Stimulated activated naive B cell treated with anti-CD40 and anti-IgM and Interleukin-4, amounts not matched to agents 10 μg/mL and 1 μg/mL and 100 μg/mL, for 72 hours (primary cell): ENCODE measurements around the gene UMAD1.
A peak's percentile ranks its signal among the peaks of the same experiment; 100 is the strongest.

Experiments used
- ATAC-seq, 2 donors: fragments of 150-1000 bp; cut with Tn5 transposase; replicated peaks; 2 replicates each; pipeline ENCODE4 v1.10.0; 2021; ENCODE audit warnings: moderate library complexity in 1 of 2
- DNase-seq: peaks from one replicate; pipeline ENCODE4 v3.0.0; 2021
- H3K27ac Mint-ChIP-seq: one replicate; pipeline ENCODE4 v1.8.0; 2022; ENCODE audit warnings: mild to moderate bottlenecking, mixed read lengths
- H3K27me3 Mint-ChIP-seq, 2 donors: one replicate each; pipeline ENCODE4 v1.8.0; 2022; ENCODE audit warnings: mixed read lengths in 2 of 2
- H3K36me3 Mint-ChIP-seq, 2 donors: one replicate each; pipeline ENCODE4 v1.8.0; 2022; ENCODE audit warnings: mixed read lengths in 2 of 2, mild to moderate bottlenecking in 1 of 2
- H3K4me1 Mint-ChIP-seq, 2 donors: one replicate each; pipeline ENCODE4 v1.8.0; 2022; ENCODE audit warnings: mixed read lengths in 2 of 2, mild to moderate bottlenecking in 1 of 2
- H3K4me3 Mint-ChIP-seq, 2 donors: one replicate each; pipeline ENCODE4 v1.8.0; 2022; ENCODE audit warnings: mild to moderate bottlenecking in 2 of 2, mixed read lengths in 2 of 2, moderate library complexity in 1 of 2
- H3K9me3 Mint-ChIP-seq, 2 donors: one replicate each; pipeline ENCODE4 v1.8.0; 2022; ENCODE audit warnings: mixed read lengths in 2 of 2, mild to moderate bottlenecking in 1 of 2

UMAD1 gene

DNA sequence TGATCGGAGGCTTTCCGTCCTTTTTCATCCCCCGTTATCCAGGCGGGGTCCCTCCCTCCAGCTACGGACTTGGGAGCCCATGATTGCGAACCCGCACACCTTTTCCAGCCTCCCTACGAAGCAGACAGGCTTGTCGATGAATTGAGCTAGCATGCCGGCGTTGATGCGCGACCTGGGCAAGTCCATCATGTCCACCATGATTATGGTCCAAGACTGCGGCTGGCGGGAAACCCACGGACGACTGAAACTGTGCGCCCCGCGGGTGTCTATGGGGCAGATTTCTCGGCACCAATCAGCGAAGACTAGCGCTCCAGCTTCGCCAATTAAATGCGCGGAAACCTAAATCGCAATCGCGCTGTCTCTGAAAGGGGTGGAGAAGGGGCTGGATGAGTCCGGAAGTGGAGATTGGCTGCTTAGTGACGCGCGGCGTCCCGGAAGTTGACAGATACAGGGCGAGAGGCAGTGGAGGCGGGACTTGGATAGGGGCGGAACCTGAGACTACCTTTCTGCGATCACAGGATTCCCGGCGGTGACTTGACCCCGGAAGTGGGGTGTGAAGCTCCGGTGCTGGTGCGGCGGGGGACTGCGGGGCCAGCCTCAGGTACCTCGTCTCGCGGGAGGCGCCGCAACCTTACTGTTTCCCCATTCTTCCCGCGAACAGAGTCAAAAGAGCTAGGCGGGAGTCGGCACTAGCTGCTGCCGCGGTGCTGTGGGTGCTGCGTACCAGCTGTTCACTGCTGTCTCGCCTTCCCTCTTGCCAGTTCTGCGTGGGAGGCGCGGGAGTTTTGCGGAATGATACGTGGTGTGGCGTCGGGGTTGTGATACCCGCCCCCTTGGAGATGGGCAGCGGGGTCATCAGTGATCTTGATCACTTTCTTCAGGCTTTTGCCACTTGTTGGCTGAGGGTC, at the start of gene UMAD1:
Gene UMAD1 (plus strand): TSS at position 532 of the 908 bp plus-strand sequence. CDS start 32,620 bp downstream, outside the sequence.
- Mint-ChIP-seq H3K36me3 (peaks cover 16 to 36% of the 10 kb centered on the region in 2 donors), H3K4me3 (peak within 1 kb of the TSS; percentile 94 to 95), H3K9me3 (no peaks in the 10 kb centered on the region), H3K4me1 (peaks cover 22 to 40% of the 10 kb centered on the region in 2 donors), H3K27ac (peak within 1 kb of the TSS; percentile 99), H3K27me3 (no peaks in the 10 kb centered on the region)
- DNase-seq (peak; percentile 99), ATAC-seq (peak; percentile 94 to 96)

DNA sequence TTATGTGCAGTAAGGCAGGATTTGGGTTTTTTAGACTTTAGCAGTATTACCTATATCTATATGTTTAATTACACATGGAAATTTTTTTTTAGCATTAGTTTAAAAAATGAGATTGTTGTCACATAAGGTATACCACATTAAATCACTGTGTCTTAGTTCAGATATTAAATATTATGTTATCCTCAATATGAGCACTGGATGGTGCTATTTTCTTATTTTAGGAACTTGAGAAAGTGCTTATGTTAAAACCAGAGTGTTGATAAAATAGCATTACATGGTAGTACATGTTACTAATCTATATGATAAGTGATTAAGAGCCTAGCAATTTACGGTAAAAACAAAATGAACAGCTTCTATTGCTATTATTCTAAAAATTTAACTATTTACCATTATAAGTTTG, 45.1 kb upstream of the UMAD1 start:
- no peaks in the 10 kb centered on the region for H3K9me3 Mint-ChIP-seq
- H3K27ac Mint-ChIP-seq = no peak overlapping the region
- no peak overlapping the region for H3K4me3 Mint-ChIP-seq
- ATAC-seq (no peak), DNase-seq (no peak)
- H3K4me1 Mint-ChIP-seq = peaks cover 0 to 3% of the 10 kb centered on the region in 2 donors
- H3K36me3 Mint-ChIP-seq = peaks cover 22 to 30% of the 10 kb centered on the region in 2 donors
- H3K27me3 Mint-ChIP-seq = no peaks in the 10 kb centered on the region

DNA sequence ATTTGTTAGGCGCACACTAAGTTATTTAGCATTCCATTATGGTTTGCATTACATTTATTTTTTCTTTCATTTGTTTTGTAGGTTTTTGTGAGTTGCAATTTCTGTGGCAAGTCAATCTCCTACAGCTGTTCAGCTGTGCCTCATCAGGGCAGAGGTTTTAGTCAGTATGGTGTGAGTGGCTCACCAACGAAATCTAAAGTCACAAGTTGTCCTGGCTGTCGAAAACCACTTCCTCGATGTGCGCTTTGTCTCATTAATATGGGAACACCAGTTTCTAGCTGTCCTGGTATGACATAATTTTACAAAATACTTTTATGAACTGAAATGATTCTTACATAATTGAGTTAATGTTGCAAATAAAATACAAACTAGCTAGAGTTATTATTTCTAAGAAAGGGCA, 44.4 kb upstream of the UMAD1 start:
- no peaks in the 10 kb centered on the region for H3K27me3 Mint-ChIP-seq
- no peak overlapping the region for H3K4me3 Mint-ChIP-seq
- H3K36me3 Mint-ChIP-seq = peaks cover 25 to 30% of the 10 kb centered on the region in 2 donors
- H3K9me3 Mint-ChIP-seq = peaks cover 2 to 4% of the 10 kb centered on the region in 2 donors
- DNase-seq (no peak), ATAC-seq (no peak)
- no peak overlapping the region for H3K27ac Mint-ChIP-seq
- H3K4me1 Mint-ChIP-seq = no peaks in the 10 kb centered on the region

DNA sequence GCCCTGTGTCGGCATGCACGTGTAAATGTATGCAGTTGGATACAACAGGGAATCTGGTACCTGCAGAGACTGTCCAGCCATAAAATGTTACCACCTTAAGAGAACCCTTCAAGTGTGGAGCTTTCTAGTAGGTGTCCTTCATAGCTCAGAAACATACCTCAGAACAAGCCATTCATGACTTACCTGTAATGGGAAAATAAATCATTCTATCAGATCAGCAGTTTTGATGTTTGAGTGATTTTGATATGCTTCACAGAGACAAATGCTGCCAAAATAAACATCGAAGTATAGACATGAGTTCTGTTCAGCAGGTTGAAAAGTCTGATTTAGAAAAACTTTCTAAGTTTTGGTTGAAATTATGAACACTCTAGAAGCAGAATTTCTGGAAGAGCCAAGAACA, 33.5 kb upstream of the UMAD1 start:
- ATAC-seq (no peak), DNase-seq (no peak)
- Mint-ChIP-seq H3K4me1 (no peaks in the 10 kb centered on the region), H3K9me3 (no peaks in the 10 kb centered on the region), H3K27me3 (no peaks in the 10 kb centered on the region), H3K36me3 (peaks cover 10% of the 10 kb centered on the region in 2 donors), H3K27ac (no peak overlapping the region), H3K4me3 (no peak overlapping the region)

DNA sequence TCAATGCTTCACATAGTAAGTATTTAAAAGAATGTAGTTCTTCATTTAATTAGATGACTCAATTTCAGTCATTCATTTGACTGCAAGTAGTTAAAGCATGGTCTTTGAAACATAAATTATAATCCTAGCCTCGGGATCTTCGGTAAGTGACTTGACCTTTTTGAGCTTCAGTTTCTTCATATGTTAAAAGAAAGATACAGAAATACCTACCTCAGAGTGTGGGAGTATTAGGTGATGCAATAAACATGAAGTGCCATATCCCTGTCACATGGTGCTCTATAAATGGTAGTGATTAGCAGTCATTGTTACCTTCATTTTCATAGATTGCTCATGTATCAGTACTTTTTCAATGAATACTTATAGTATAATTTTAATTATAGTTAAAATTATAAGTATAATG, 31.2 kb upstream of the UMAD1 start:
- Mint-ChIP-seq H3K4me1 (no peaks in the 10 kb centered on the region), H3K36me3 (peaks cover 10 to 13% of the 10 kb centered on the region in 2 donors), H3K27ac (no peak overlapping the region), H3K9me3 (no peaks in the 10 kb centered on the region), H3K4me3 (no peak overlapping the region), H3K27me3 (no peaks in the 10 kb centered on the region)
- DNase-seq (no peak), ATAC-seq (no peak)

DNA sequence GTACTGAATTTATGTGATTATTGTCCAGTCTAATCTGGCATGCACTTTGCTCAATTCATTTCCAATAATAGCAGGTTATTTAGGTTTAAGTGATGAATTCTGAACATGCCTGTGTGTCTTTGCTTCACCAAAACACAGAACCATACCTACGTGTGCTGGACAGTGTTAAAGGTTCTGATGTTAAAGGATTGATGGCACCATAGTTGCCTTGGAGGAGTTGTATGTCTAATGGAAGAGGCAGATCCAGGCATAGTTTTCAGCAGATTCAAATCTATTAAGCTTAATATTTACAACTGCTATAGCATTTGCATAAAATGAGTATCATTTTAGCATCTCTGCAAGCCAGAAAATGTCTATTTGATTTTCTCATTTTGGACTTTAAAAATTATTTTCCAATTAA, 28.0 kb upstream of the UMAD1 start:
- Mint-ChIP-seq H3K4me1 (peaks cover 0 to 10% of the 10 kb centered on the region in 2 donors), H3K27ac (no peak overlapping the region), H3K36me3 (peaks cover 3 to 14% of the 10 kb centered on the region in 2 donors), H3K9me3 (no peaks in the 10 kb centered on the region), H3K27me3 (no peaks in the 10 kb centered on the region), H3K4me3 (no peak overlapping the region)
- ATAC-seq (no peak), DNase-seq (no peak)

DNA sequence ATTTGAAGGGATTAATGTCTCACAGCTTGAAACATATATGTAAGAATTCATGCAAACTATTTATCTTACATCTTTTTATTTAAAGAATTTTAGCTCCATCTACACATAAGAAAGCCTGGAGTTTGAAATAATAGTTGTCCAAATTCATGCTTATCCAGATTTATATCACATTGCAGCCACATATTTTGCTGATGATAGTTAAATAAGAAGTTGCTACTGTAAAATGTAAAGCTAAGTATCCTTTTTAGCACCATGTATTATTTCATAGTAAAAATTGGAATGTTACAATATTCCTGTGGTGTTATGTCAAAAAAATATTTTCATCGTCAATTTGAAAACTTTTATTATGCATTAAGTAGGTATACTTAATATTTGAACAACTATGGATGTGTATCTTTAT, 27.3 kb upstream of the UMAD1 start:
- H3K4me3 Mint-ChIP-seq = no peak overlapping the region
- ATAC-seq (no peak), DNase-seq (no peak)
- peaks cover 0 to 11% of the 10 kb centered on the region in 2 donors for H3K36me3 Mint-ChIP-seq
- no peaks in the 10 kb centered on the region for H3K27me3 Mint-ChIP-seq
- H3K27ac Mint-ChIP-seq = no peak overlapping the region
- peaks cover 0 to 10% of the 10 kb centered on the region in 2 donors for H3K4me1 Mint-ChIP-seq
- no peaks in the 10 kb centered on the region for H3K9me3 Mint-ChIP-seq

DNA sequence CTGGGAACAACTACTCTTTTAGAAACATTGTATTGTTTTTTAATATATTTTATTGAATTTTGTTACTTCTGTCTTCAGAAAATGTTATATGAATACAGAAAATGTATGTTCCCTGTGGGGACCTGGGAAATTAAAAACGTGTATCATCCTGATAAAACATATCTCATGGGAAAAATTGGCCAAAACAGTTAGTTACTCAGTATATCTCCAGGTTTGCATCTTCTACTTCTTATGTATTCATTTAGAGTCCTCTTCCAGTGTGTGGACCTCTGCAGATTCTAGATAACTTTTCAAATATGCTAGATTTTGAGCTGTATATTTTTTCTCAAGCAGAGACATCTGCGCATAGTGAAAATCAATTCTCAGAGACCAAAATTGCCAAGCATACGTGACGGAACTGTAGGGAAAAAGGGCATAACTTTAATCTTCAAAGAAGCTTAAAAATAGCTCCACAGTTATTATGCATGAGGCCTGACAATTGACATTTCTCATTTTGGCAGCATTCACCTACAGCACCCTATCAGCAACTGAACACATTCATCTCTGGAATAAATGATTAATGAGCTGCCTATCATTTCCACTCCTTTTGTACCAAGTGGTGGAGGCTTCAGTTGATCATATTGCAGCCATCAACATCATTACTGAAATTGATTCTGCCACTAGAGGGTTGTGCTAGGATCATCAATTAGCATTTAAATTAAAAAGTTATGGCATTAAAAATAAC, 26.4 kb upstream of the UMAD1 start:
- Mint-ChIP-seq H3K9me3 (no peaks in the 10 kb centered on the region), H3K4me1 (peaks cover 0 to 10% of the 10 kb centered on the region in 2 donors), H3K27me3 (no peaks in the 10 kb centered on the region), H3K4me3 (no peak overlapping the region), H3K27ac (no peak overlapping the region), H3K36me3 (peaks cover 0 to 11% of the 10 kb centered on the region in 2 donors)
- ATAC-seq (peak in 1 of 2 donors; percentile 23), DNase-seq (no peak)

DNA sequence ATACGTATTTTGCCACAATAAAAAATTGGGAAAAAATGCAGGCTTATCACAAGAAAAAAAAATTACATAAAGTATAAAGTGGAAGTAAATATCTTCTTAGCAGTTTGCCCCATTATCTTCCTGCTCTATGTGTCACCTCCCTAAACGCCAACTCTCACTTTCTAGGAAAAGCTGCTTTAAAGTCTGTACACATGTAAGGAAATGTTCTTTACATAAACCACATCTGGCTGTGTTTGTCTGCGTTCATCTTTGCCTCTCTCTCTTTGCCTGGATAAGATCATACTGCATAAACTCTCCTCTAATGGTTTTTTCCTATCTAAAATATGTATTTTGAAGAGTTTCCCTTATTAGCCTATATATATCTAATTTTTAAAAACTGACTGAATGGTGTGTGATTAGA, 23.0 kb upstream of the UMAD1 start:
- H3K9me3 Mint-ChIP-seq = no peaks in the 10 kb centered on the region
- ATAC-seq = no peak
- DNase-seq = no peak
- H3K27ac Mint-ChIP-seq = no peak overlapping the region
- H3K36me3 Mint-ChIP-seq = peaks cover 0 to 4% of the 10 kb centered on the region in 2 donors
- no peak overlapping the region for H3K4me3 Mint-ChIP-seq
- peaks cover 0 to 10% of the 10 kb centered on the region in 2 donors for H3K4me1 Mint-ChIP-seq
- no peaks in the 10 kb centered on the region for H3K27me3 Mint-ChIP-seq

DNA sequence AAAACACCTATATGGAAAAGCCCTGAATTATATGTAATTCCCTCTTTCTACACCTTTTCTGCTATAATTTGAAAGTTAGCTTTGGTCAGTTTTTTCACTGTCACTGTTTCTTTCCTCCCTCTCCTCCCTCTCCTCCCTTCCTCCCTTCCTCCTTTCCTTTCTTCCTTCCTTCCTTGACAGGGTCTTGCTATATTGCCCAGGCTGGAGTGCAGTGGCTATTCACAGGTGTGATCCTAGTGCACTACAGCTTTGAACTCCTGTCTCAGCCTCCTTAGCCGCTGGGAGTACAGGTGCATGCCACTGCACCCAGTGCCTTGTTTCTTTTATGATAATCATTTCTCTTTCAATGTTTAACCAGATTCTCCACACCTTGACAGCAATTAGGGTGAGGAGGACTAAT, 22.1 kb upstream of the UMAD1 start:
- H3K27me3 Mint-ChIP-seq = no peaks in the 10 kb centered on the region
- peaks cover 0 to 4% of the 10 kb centered on the region in 2 donors for H3K36me3 Mint-ChIP-seq
- no peak overlapping the region for H3K27ac Mint-ChIP-seq
- no peak overlapping the region for H3K4me3 Mint-ChIP-seq
- H3K4me1 Mint-ChIP-seq = peaks cover 0 to 10% of the 10 kb centered on the region in 2 donors
- no peak for DNase-seq
- no peaks in the 10 kb centered on the region for H3K9me3 Mint-ChIP-seq
- no peak for ATAC-seq

DNA sequence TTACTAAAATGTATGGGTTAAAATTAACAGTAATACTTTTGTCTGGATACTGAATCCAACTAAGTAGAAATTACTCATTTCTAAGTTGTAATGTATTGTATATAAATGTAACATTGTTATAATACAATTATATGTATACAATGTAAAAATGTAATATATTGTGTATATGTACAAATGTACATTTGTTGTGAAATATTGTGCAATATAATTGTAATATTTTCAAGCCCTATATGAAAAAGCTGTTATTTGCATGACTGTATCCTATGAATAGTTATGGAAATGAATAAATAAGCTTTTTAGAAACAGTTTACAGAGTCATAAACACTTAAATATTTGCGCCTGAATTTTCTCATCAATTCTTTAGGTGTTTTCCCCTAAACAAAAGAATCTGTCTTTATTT, 20.3 kb upstream of the UMAD1 start:
- no peak overlapping the region for H3K4me3 Mint-ChIP-seq
- no peak overlapping the region for H3K27ac Mint-ChIP-seq

DNA sequence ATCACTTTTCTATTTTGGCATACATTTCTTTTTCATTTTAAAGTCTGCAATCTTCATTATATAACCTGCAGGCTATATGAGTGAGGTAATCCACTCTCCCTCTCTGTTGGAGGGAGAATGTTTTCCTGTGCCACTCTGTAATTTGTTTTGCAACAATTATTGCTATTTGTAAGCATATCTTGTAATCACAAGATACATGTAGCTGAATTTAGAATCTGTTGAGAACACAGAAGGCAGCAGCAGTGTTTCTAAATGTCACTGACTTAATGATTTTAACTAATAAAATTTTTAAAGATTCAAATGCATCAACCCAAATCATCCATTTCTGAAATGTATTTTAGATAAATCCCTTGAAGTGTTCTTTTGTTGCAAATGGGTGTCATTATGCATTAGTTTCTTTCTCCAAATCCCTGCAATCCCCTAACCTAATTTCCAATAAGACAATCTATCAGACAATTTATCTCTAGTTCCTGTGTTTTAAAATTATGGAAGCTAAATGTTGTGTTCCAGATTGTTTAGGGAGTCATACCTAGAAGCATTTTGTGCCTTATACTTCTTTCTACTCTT, 19.8 kb upstream of the UMAD1 start:
- ATAC-seq (no peak), DNase-seq (no peak)
- Mint-ChIP-seq H3K36me3 (peaks cover 0 to under 1% of the 10 kb centered on the region in 2 donors), H3K4me3 (no peak overlapping the region), H3K27me3 (no peaks in the 10 kb centered on the region), H3K9me3 (peaks cover 2% of the 10 kb centered on the region in 2 donors), H3K27ac (no peak overlapping the region), H3K4me1 (no peaks in the 10 kb centered on the region)

More for the DNA sequence above, 20.3 kb upstream of the UMAD1 start:
- H3K36me3 Mint-ChIP-seq = peaks cover 0 to 3% of the 10 kb centered on the region in 2 donors
- H3K9me3 Mint-ChIP-seq = peaks cover 0 to 1% of the 10 kb centered on the region in 2 donors
- peaks cover 0 to 3% of the 10 kb centered on the region in 2 donors for H3K4me1 Mint-ChIP-seq
- H3K27me3 Mint-ChIP-seq = no peaks in the 10 kb centered on the region
- no peak for ATAC-seq
- no peak for DNase-seq

DNA sequence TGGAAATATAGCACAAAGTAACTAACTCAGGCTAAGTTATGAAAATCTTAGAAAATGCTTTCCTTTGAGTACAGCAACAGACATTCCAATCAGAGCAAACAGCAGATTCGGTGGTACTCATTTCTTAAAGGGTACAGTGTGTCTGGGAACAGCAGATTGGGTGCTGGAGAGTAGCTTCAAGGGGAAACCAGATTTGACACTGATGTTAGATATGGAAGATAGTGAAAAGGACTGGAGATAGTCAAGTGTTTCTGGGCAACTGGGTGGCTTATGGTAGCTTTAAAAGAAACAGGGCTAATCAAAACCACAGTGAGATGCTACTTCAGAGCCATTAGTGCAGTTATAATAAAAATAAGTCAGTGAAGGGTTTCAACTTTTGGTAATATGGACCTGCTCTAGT, 12.1 kb upstream of the UMAD1 start:
- ATAC-seq (no peak), DNase-seq (no peak)
- Mint-ChIP-seq H3K9me3 (peaks cover 12 to 14% of the 10 kb centered on the region in 2 donors), H3K27ac (no peak overlapping the region), H3K4me3 (no peak overlapping the region), H3K27me3 (no peaks in the 10 kb centered on the region), H3K36me3 (peaks cover 7 to 12% of the 10 kb centered on the region in 2 donors), H3K4me1 (no peaks in the 10 kb centered on the region)

DNA sequence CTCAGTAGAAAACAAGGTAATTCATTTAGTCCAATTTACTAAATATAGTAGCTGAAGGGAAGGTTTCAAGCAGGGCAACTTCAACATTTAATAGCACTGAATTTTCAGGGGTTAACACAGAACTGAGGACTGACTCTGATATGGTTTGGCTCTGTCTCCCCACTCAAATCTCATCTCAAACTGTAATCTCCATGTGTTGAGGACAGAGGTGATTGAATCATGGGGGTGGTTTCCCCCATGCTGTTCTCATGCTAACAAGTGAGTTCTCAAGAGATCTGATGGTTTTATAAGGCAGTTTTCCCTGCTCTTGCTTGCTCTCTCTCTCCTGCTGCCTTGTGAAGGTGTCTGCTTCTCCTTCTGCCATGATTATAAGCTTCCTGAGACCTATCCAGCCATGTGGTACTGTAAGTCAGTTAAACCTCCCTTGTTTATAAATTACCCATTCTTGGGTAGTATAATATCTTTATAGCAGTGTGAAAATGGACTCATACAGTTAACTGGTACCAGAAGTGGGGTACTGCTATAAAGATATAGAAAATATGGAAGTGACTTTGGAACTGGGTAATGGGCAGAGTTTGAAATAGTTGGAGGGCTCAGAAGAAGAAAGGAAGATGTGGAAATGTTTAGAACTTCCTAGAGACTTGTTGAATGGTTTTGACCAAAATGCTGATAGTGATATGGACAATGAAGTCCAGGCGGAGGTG, 9.8 kb upstream of the UMAD1 start:
- DNase-seq (no peak), ATAC-seq (no peak)
- Mint-ChIP-seq H3K9me3 (peaks cover 10 to 11% of the 10 kb centered on the region in 2 donors), H3K27ac (no peak overlapping the region), H3K36me3 (peaks cover 13 to 17% of the 10 kb centered on the region in 2 donors), H3K4me1 (no peaks in the 10 kb centered on the region), H3K4me3 (no peak overlapping the region), H3K27me3 (no peaks in the 10 kb centered on the region)
